HepG2 (cell line): ENCODE results near the gene CLASRP. TPM values are rescaled to one million over a fixed set of nuclear protein-coding genes. Genes with fewer than 3 reads are reported as not detected.

Experiments
- ADNP ChIP-seq: sonication (generic); formaldehyde crosslinking; IDR thresholded peaks from 2 replicates; pipeline ENCODE4 v1.4.0; 2020; ENCODE audit warnings: missing genetic modification reagents
- DRAP1 ChIP-seq: IDR thresholded peaks from 2 replicates; pipeline ENCODE4 v1.6.1; 2016; ENCODE audit warnings: missing genetic modification reagents, missing compliant biosample characterization
- DZIP1 ChIP-seq: sonication (generic); formaldehyde crosslinking; IDR thresholded peaks from 2 replicates; pipeline ENCODE4 v1.5.0; 2020; ENCODE audit warnings: mild to moderate bottlenecking, missing genetic modification reagents
- ELF1 ChIP-seq: sonication (generic); formaldehyde crosslinking; IDR thresholded peaks from 2 replicates; pipeline ENCODE4 v1.4.0; 2020; ENCODE audit warnings: missing genetic modification reagents
- KLF13 ChIP-seq: sonication (generic); formaldehyde crosslinking; IDR thresholded peaks from 2 replicates; pipeline ENCODE4 v1.4.0; 2020; ENCODE audit warnings: mild to moderate bottlenecking, missing genetic modification reagents
- KLF16 ChIP-seq, 2 experiments: sonication (generic) in 1 of 2; formaldehyde crosslinking in 1 of 2; IDR thresholded peaks; 2 replicates each; pipeline versions ENCODE4 v1.6.1 to v1.8.0; 2016 to 2023; ENCODE audit warnings: missing genetic modification reagents in 2 of 2, missing compliant biosample characterization in 1 of 2
- MAZ ChIP-seq, 2 experiments: sonication (generic) in 1 of 2; formaldehyde crosslinking in 1 of 2; IDR thresholded peaks; 2 replicates each; pipeline versions ENCODE4 v1.5.0 to v1.6.1; 2012 to 2020; ENCODE audit warnings: low read depth in 2 of 2, mild to moderate bottlenecking in 2 of 2, borderline replicate concordance in 1 of 2, improper control_type of control experiment in 1 of 2, low read length in 1 of 2, missing genetic modification reagents in 1 of 2, moderate library complexity in 1 of 2
- MXI1 ChIP-seq: IDR thresholded peaks from 3 replicates; pipeline ENCODE4 v1.6.1; 2012; ENCODE audit warnings: low read depth, low read length, inconsistent platforms, borderline replicate concordance
- POLR2G ChIP-seq: fragments of 200-400 bp; formaldehyde crosslinking; IDR thresholded peaks from 2 replicates; pipeline ENCODE4 v1.6.1; 2018; ENCODE audit warnings: mild to moderate bottlenecking, low read depth, low read length, moderate library complexity
- RELA ChIP-seq: sonication (generic); formaldehyde crosslinking; IDR thresholded peaks from 2 replicates; pipeline ENCODE4 v1.4.0; 2020; ENCODE audit warnings: missing genetic modification reagents
- RFX5 ChIP-seq: IDR thresholded peaks from 2 replicates; pipeline ENCODE4 v1.6.1; 2011; ENCODE audit warnings: low read depth, low read length, improper control_type of control experiment
- SMAD1 ChIP-seq: sonication (generic); formaldehyde crosslinking; IDR thresholded peaks from 2 replicates; pipeline ENCODE4 v1.4.0; 2020; ENCODE audit warnings: missing genetic modification reagents, low read depth, mild to moderate bottlenecking, borderline replicate concordance
- SP2 ChIP-seq: sonication (generic); formaldehyde crosslinking; IDR thresholded peaks from 2 replicates; pipeline ENCODE4 v1.5.1; 2020; ENCODE audit warnings: mild to moderate bottlenecking, missing genetic modification reagents
- STAT5B ChIP-seq: sonication (generic); formaldehyde crosslinking; IDR thresholded peaks from 2 replicates; pipeline ENCODE4 v1.4.0; 2020; ENCODE audit warnings: missing genetic modification reagents
- ZBTB21 ChIP-seq: sonication (generic); formaldehyde crosslinking; IDR thresholded peaks from 2 replicates; pipeline ENCODE4 v1.4.0; 2020; ENCODE audit warnings: missing genetic modification reagents
- ZC3H13 ChIP-seq: sonication (generic); formaldehyde crosslinking; IDR thresholded peaks from 2 replicates; pipeline ENCODE4 v1.8.1; 2023; ENCODE audit warnings: mild to moderate bottlenecking, missing genetic modification reagents, moderate library complexity
- ZFP1 ChIP-seq: IDR thresholded peaks from 2 replicates; pipeline ENCODE4 v1.6.1; 2016
- ZNF501 ChIP-seq: sonication (generic); formaldehyde crosslinking; IDR thresholded peaks from 2 replicates; pipeline ENCODE4 v1.5.1; 2020; ENCODE audit warnings: mild to moderate bottlenecking, moderate library complexity, missing genetic modification reagents
- ZNF788 ChIP-seq: sonication (generic); formaldehyde crosslinking; IDR thresholded peaks from 2 replicates; pipeline ENCODE4 v1.5.0; 2020; ENCODE audit warnings: mild to moderate bottlenecking, missing genetic modification reagents, borderline replicate concordance
- polyA plus RNA-seq, 8 experiments: library from polyadenylated mRNA; depleted of rRNA in 3 of 8; stranded (reverse) in 7 of 8; unstranded in 1 of 8; fragments of >200 nt; fragmentation: Illumina TruSeq in 4 of 8; extraction: Trizol in 4 of 8; gene quantifications; 2 replicates each; pipeline versions ENCODE4 v1.2.1 to v1.2.3, GENCODE V29; 2011 to 2016; ENCODE audit warnings: low read depth in 4 of 8, missing spikeins in 1 of 8, mixed read lengths in 1 of 8; ENCODE audit not compliant: insufficient read depth in 1 of 8
- total RNA-seq, 5 experiments: library from RNA; depleted of rRNA; stranded (reverse); fragments of >200 nt; fragmentation: Illumina TruSeq; extraction: Trizol; gene quantifications; 2 replicates each; pipeline ENCODE4 v1.2.3, GENCODE V29; 2016; ENCODE audit warnings: low read depth in 1 of 5
- TF ChIP-seq, protein P1 (sequence below): IDR thresholded peaks from 2 replicates; pipeline ENCODE4 v1.6.1; 2016; ENCODE audit warnings: mild to moderate bottlenecking
- TF ChIP-seq, protein P2 (sequence below): IDR thresholded peaks from 2 replicates; pipeline ENCODE4 v1.6.1; 2016; ENCODE audit warnings: control low read depth
- TF ChIP-seq, protein P3 (sequence below): sonication (generic); formaldehyde crosslinking; IDR thresholded peaks from 2 replicates; pipeline ENCODE4 v1.4.0; 2020; ENCODE audit warnings: mild to moderate bottlenecking, missing genetic modification reagents

The CLASRP gene
- total and polyA plus RNA-seq, 2 of the 13 experiments (the other 11 are each of a cell fraction or from before 2014, with no cell fraction given): 32.0 to 51.4 TPM

DNA sequence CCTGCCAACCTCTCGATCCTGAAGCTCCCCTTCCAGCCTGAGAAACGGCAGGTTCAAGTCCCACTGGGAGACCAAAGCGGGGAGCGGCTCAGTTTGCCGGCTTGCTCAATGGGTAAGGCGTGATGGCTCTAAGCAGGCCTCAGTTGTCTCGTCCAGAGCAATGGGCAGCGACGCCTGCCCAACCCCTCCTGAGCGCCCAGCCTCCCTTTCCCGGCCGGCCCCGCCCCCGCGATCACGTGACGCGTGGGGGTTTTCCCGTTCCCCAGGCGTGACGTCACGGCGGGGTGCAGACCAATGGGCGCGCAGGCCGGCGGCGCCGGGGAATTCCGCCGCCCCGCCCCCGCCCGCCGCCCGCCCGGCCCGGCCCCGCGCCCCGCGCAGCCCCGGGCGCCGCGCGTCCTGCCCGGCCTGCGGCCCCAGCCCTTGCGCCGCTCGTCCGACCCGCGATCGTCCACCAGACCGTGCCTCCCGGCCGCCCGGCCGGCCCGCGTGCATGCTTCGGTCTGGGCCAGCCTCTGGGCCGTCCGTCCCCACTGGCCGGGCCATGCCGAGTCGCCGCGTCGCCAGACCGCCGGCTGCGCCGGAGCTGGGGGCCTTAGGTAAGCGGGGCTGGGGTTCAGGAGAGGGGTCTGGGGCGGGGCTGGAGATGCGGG, 37.6 kb upstream of the CLASRP start, which contains the start of gene RELB (continued):
- no peak for TF ChIP-seq DZIP1 (CRISPR knock-in tag)
- TF ChIP-seq MXI1: 0 out of 3 replicates have a peak, but pooled peaks have one; percentile 18
- TF ChIP-seq RELA (CRISPR knock-in tag): peak; percentile 98
- TF ChIP-seq ADNP (CRISPR knock-in tag): peak; percentile 93
- peak; percentile 49; the same call in 1 of the 2 replicates for TF ChIP-seq RFX5
- TF ChIP-seq KLF13: no peak
- peak; percentile 72; the same call in 1 of the 2 replicates for TF ChIP-seq ZNF788 (CRISPR knock-in tag)
- TF ChIP-seq ZC3H13 (CRISPR knock-in tag): peak; percentile 50; the same call in 1 of the 2 replicates
- TF ChIP-seq, protein P1, sequence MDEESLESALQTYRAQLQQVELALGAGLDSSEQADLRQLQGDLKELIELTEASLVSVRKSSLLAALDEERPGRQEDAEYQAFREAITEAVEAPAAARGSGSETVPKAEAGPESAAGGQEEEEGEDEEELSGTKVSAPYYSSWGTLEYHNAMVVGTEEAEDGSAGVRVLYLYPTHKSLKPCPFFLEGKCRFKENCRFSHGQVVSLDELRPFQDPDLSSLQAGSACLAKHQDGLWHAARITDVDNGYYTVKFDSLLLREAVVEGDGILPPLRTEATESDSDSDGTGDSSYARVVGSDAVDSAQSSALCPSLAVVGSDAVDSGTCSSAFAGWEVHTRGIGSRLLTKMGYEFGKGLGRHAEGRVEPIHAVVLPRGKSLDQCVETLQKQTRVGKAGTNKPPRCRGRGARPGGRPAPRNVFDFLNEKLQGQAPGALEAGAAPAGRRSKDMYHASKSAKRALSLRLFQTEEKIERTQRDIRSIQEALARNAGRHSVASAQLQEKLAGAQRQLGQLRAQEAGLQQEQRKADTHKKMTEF (CRISPR knock-in tag): peak; percentile 33; the same call in 1 of the 2 replicates
- TF ChIP-seq KLF16 (CRISPR knock-in tag; IDR thresholded peaks at IDR 0.05): no peak; a peak in 1 of 4 replicates
- TF ChIP-seq STAT5B (CRISPR knock-in tag): no peak
- peak; percentile 50 for TF ChIP-seq SP2
- no peak; the same call in 1 of the 2 replicates for TF ChIP-seq POLR2G
- 0 out of 2 replicates have a peak, but pooled peaks have one; percentile 38 for TF ChIP-seq ZNF501 (CRISPR knock-in tag)
- no peak for TF ChIP-seq ZFP1
- TF ChIP-seq, protein P2, sequence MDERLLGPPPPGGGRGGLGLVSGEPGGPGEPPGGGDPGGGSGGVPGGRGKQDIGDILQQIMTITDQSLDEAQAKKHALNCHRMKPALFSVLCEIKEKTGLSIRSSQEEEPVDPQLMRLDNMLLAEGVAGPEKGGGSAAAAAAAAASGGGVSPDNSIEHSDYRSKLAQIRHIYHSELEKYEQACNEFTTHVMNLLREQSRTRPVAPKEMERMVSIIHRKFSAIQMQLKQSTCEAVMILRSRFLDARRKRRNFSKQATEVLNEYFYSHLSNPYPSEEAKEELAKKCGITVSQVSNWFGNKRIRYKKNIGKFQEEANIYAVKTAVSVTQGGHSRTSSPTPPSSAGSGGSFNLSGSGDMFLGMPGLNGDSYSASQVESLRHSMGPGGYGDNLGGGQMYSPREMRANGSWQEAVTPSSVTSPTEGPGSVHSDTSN (CRISPR knock-in tag): no peak
- TF ChIP-seq ELF1 (CRISPR knock-in tag): 0 out of 2 replicates have a peak, but pooled peaks have one; percentile 17
- peak; percentile 82 for TF ChIP-seq MAZ (IDR thresholded peaks at IDR 0.05; ENCODE audit: borderline replicate concordance, low read depth, low read length)
- no peak; the same call in 1 of the 2 replicates for TF ChIP-seq MAZ (CRISPR knock-in tag; IDR thresholded peaks at IDR 0.05; ENCODE audit: low read depth)
- TF ChIP-seq, protein P3, sequence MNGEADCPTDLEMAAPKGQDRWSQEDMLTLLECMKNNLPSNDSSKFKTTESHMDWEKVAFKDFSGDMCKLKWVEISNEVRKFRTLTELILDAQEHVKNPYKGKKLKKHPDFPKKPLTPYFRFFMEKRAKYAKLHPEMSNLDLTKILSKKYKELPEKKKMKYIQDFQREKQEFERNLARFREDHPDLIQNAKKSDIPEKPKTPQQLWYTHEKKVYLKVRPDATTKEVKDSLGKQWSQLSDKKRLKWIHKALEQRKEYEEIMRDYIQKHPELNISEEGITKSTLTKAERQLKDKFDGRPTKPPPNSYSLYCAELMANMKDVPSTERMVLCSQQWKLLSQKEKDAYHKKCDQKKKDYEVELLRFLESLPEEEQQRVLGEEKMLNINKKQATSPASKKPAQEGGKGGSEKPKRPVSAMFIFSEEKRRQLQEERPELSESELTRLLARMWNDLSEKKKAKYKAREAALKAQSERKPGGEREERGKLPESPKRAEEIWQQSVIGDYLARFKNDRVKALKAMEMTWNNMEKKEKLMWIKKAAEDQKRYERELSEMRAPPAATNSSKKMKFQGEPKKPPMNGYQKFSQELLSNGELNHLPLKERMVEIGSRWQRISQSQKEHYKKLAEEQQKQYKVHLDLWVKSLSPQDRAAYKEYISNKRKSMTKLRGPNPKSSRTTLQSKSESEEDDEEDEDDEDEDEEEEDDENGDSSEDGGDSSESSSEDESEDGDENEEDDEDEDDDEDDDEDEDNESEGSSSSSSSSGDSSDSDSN (CRISPR knock-in tag): peak; percentile 48; the same call in 1 of the 2 replicates
- 0 out of 2 replicates have a peak, but pooled peaks have one; percentile 27 for TF ChIP-seq ZBTB21
- no peak for TF ChIP-seq SMAD1
- TF ChIP-seq DRAP1 (CRISPR knock-in tag): peak; percentile 56
